Measurements from ENCODE around the gene ATP2B2.

DNA sequence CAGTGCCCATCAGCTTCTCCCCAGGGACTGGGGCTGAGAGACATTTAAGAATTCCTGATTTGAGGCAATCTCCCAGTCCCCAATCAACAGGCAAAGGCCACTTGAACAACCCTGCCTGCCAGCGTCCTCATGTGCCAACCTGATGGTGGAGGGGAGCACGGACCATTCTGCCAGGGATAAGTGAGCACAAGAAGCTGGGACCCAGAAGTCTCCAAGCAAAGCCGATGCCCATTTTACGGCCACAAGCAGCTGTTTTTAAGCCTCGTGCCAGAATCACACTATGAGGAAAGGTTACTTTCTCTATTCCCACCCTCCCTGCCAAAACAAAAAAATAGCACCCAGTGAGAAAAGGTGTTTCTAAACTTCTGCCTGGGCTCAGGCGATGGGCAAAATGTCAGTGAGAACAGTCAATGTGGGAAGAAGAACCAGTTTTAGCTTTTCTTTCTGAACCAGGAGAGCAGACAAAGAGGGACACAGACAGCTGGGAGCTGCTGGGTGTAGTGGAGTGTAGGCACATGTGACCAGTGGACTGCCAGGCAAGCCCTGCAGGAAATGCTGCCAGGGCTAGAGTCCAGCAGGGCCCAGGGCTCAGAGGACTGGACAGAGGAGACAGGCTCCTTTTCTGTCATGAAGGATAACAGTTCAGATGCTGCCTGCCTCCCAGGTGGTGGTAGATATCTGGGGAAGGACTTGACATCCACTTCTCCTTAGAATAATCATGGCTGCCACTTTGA is 57.7 kb downstream of the ATP2B2 start:
- TF ChIP-seq, protein P1, sequence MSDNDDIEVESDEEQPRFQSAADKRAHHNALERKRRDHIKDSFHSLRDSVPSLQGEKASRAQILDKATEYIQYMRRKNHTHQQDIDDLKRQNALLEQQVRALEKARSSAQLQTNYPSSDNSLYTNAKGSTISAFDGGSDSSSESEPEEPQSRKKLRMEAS (IDR thresholded peaks at IDR 0.05) = no peak
- TF ChIP-seq, protein P2, sequence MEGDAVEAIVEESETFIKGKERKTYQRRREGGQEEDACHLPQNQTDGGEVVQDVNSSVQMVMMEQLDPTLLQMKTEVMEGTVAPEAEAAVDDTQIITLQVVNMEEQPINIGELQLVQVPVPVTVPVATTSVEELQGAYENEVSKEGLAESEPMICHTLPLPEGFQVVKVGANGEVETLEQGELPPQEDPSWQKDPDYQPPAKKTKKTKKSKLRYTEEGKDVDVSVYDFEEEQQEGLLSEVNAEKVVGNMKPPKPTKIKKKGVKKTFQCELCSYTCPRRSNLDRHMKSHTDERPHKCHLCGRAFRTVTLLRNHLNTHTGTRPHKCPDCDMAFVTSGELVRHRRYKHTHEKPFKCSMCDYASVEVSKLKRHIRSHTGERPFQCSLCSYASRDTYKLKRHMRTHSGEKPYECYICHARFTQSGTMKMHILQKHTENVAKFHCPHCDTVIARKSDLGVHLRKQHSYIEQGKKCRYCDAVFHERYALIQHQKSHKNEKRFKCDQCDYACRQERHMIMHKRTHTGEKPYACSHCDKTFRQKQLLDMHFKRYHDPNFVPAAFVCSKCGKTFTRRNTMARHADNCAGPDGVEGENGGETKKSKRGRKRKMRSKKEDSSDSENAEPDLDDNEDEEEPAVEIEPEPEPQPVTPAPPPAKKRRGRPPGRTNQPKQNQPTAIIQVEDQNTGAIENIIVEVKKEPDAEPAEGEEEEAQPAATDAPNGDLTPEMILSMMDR (IDR thresholded peaks at IDR 0.05; ENCODE audit: control extremely low read depth in 1 of 3, insufficient read depth in 1 of 3, low read depth in 1 of 3, low read length in 3 of 3) = no peak
- TF ChIP-seq BRCA1 (IDR thresholded peaks at IDR 0.05; ENCODE audit: low read depth, low read length) (no peak), POLR2AphosphoS5 (IDR thresholded peaks at IDR 0.05; ENCODE audit: low read depth, low read length) (no peak), TAF1 (IDR thresholded peaks at IDR 0.05; ENCODE audit: low read depth, low read length) (no peak), BACH1 (IDR thresholded peaks at IDR 0.05; ENCODE audit: low read length) (no peak), EP300 (IDR thresholded peaks at IDR 0.05; ENCODE audit: borderline replicate concordance in 1 of 2, low read depth in 2 of 2, low read length in 2 of 2) (no peak), POLR2A (IDR thresholded peaks at IDR 0.05; ENCODE audit: control extremely low read depth in 1 of 2, low read depth in 2 of 2, low read length in 2 of 2) (no peak), FOSL1 (IDR thresholded peaks at IDR 0.05; ENCODE audit: insufficient read depth, low read depth, low read length) (no peak), CHD2 (IDR thresholded peaks at IDR 0.05; ENCODE audit: low read length) (no peak), GTF2F1 (IDR thresholded peaks at IDR 0.05; ENCODE audit: borderline replicate concordance, low read depth, low read length) (no peak)

Measured in H1 (cell line).